ENCODE results near the gene LRRC37A.
"Not testable (repeated sequence)": the region's sequence is repeated elsewhere in the genome, so short reads cannot be mapped to it uniquely, and the experiment has no call there.

LRRC37A gene

GRCh38 chr17:46287587-46287986 lies 7.3 kb upstream of the LRRC37A start:
- not testable (repeated sequence) for DNase-seq (ENCODE audit: low read depth)

GRCh38 chr17:46290906-46291546 lies 3.9 kb upstream of the LRRC37A start:
- DNase-seq (ENCODE audit: low read depth) = not testable (repeated sequence)

GRCh38 chr17:46291618-46292017 lies 3.3 kb upstream of the LRRC37A start:
- not testable (repeated sequence) for DNase-seq (ENCODE audit: low read depth)

- DNase-seq (ENCODE audit: low read depth) = not testable (repeated sequence)
Observed at GRCh38 chr17:46341220-46341619, 46.3 kb downstream of the LRRC37A start.

GRCh38 chr17:46342131-46342530 lies 47.2 kb downstream of the LRRC37A start:
- not testable (repeated sequence) for DNase-seq (ENCODE audit: low read depth)

- DNase-seq (ENCODE audit: low read depth) = not testable (repeated sequence)
Observed at GRCh38 chr17:46348345-46348744, 53.4 kb downstream of the LRRC37A start.

- DNase-seq (ENCODE audit: low read depth) = not testable (repeated sequence)
Observed at GRCh38 chr17:46349060-46349459, 54.1 kb downstream of the LRRC37A start.

GRCh38 chr17:46353856-46354255 lies 58.9 kb downstream of the LRRC37A start:
- DNase-seq (ENCODE audit: low read depth) = not testable (repeated sequence)

GRCh38 chr17:46361145-46361735 lies 66.3 kb downstream of the LRRC37A start:
- DNase-seq (ENCODE audit: low read depth) = not testable (repeated sequence)

- DNase-seq (ENCODE audit: low read depth) = peak; percentile 47
Observed at GRCh38 chr17:46361755-46362154, 66.8 kb downstream of the LRRC37A start, which contains the start of gene ARL17B. ARL17B (minus strand) TSS chr17:46361766; CDS start chr17:46358397, 3,369 bp downstream.

GRCh38 chr17:46367520-46367919 lies 72.6 kb downstream of the LRRC37A start:
- DNase-seq (ENCODE audit: low read depth) = not testable (repeated sequence)

- DNase-seq (ENCODE audit: low read depth) = not testable (repeated sequence)
Observed at GRCh38 chr17:46372236-46373229, 77.6 kb downstream of the LRRC37A start.

- DNase-seq (ENCODE audit: low read depth) = not testable (repeated sequence)
Observed at GRCh38 chr17:46373418-46373817, 78.5 kb downstream of the LRRC37A start.

- DNase-seq (ENCODE audit: low read depth) = not testable (repeated sequence)
Observed at GRCh38 chr17:46383118-46383517, 88.2 kb downstream of the LRRC37A start.

- DNase-seq (ENCODE audit: low read depth) = not testable (repeated sequence)
Observed at GRCh38 chr17:46385491-46385890, 90.6 kb downstream of the LRRC37A start.
